OCI-LY7 (cell line): Measurements from ENCODE around the gene EGLN3.

Experiments used
- CTCF ChIP-seq: fragments of 200-600 bp; sonication (generic); conservative IDR thresholded peaks from 2 replicates; pipeline ENCODE4 v1.5.1; 2014; ENCODE audit warnings: mild to moderate bottlenecking, antibody characterized with exemption, low read length, moderate library complexity, mixed read lengths
- EZH2phosphoT487 ChIP-seq: fragments of 200-600 bp; sonication (generic); IDR thresholded peaks from 2 replicates; pipeline ENCODE4 v1.6.1; 2018; ENCODE audit warnings: low read depth, borderline replicate concordance, mild to moderate bottlenecking, mixed run types, antibody characterized with exemption, low read length, moderate library complexity, mixed read lengths

GRCh38 chr14:33959692-33960151 lies 8.8 kb upstream of the EGLN3 start:
- TF ChIP-seq CTCF: no peak
- TF ChIP-seq EZH2phosphoT487: no peak
